Bronchial epithelial cell (primary cell): ENCODE data around the gene MICAL3. TPM values are rescaled to one million over a fixed set of nuclear protein-coding genes. Genes with fewer than 3 reads are reported as not detected.
A peak's percentile ranks its signal among the peaks of the same experiment; 100 is the strongest.

Source experiments
- DNase-seq: peaks from one replicate; pipeline ENCODE4 v3.0.0-alpha.2; 2010; ENCODE audit warnings: low read depth
- FAIRE-seq: peaks from 2 replicates; lab custom pipeline; 2011; peaks lifted over from hg19 to GRCh38; lab: Jason Lieb, UNC
- H3K27me3 ChIP-seq: 2 replicates; pipeline ENCODE4 v1.5.1; 2011; ENCODE audit warnings: low read length; ENCODE audit not compliant: control insufficient read depth, insufficient read depth
- H3K36me3 ChIP-seq: 2 replicates; pipeline ENCODE4 v1.5.1; 2011; ENCODE audit warnings: low read length; ENCODE audit not compliant: control insufficient read depth, insufficient read depth
- H3K4me3 ChIP-seq: 2 replicates; pipeline ENCODE4 v1.5.1; 2011; ENCODE audit warnings: mild to moderate bottlenecking, low read depth, low read length, control low read depth
- total RNA-seq: library from RNA; depleted of rRNA; stranded (reverse); fragments of >200 nt; gene quantifications from 2 replicates; pipeline ENCODE4 v1.2.1, GENCODE V29; 2014
- TF ChIP-seq, protein P1 (sequence below): IDR thresholded peaks from 2 replicates; pipeline ENCODE4 v1.5.1; 2011; ENCODE audit warnings: mild to moderate bottlenecking, moderate library complexity, low read length, control low read depth, inconsistent platforms; ENCODE audit not compliant: insufficient read depth, severe bottlenecking

MICAL3 gene
- total RNA-seq, 1 donor from 2014 or later: 13.4 TPM

DNA sequence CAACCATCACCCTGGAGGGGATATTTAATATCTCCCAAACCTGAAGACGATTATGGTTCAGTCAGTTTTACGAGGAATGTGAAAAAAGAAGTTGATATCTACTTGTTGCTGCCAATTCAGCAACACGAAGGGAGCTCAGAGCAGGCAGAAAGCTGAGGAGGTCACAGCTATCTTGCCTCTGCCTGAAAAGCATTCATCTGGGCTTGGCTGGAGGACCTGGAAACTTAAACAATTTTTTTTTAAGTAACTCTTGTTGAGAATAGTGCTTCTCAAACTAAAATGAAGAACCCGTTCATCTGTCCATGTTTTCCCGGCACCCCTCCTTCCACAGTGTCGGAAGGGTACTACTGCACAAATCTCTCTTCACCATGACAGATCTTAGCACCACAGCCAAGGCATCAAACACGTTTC, 98.9 kb downstream of the MICAL3 start:
- no peak for DNase-seq

DNA sequence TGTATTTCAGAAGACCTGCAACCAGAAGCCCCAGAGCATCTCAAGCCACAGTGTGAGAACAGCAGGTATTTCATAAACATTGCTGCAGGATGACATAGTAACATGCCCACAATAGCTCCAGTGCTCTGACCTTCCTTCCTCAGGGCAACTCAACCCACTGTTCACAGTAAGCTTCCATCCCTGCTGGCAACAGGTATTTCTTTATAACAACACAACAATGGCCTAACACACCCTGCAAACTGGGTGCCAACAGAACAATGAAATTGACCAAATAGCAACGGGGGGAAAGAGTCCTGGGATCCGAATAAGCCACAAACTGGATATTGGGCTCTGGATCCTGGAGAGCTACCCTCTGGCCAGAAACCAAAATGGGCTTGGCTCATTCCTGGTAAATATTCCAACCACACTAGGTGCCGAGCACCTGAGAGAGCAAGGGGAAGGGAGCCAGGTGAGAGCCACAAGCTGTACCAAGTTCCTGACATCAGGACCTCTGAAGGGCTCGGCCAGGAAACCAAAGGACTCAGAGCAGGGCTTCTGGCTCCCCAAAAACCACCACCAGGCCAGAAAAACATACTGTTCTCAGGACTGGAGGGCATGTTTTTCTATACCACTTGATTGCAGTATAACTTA, 99.5 kb downstream of the MICAL3 start:
- no peak overlapping the region for H3K4me3 ChIP-seq
- TF ChIP-seq, protein P1, sequence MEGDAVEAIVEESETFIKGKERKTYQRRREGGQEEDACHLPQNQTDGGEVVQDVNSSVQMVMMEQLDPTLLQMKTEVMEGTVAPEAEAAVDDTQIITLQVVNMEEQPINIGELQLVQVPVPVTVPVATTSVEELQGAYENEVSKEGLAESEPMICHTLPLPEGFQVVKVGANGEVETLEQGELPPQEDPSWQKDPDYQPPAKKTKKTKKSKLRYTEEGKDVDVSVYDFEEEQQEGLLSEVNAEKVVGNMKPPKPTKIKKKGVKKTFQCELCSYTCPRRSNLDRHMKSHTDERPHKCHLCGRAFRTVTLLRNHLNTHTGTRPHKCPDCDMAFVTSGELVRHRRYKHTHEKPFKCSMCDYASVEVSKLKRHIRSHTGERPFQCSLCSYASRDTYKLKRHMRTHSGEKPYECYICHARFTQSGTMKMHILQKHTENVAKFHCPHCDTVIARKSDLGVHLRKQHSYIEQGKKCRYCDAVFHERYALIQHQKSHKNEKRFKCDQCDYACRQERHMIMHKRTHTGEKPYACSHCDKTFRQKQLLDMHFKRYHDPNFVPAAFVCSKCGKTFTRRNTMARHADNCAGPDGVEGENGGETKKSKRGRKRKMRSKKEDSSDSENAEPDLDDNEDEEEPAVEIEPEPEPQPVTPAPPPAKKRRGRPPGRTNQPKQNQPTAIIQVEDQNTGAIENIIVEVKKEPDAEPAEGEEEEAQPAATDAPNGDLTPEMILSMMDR: no peak
- H3K27me3 ChIP-seq: no peaks in the 10 kb centered on the region
- no peaks in the 10 kb centered on the region for H3K36me3 ChIP-seq
- DNase-seq (no peak), FAIRE-seq (peak; percentile 28)

More for the DNA sequence above, 98.9 kb downstream of the MICAL3 start:
- H3K27me3 ChIP-seq: no peaks in the 10 kb centered on the region
- no peak for FAIRE-seq
- TF ChIP-seq, protein P1: no peak
- H3K36me3 ChIP-seq: no peaks in the 10 kb centered on the region
- H3K4me3 ChIP-seq: no peak overlapping the region

DNA sequence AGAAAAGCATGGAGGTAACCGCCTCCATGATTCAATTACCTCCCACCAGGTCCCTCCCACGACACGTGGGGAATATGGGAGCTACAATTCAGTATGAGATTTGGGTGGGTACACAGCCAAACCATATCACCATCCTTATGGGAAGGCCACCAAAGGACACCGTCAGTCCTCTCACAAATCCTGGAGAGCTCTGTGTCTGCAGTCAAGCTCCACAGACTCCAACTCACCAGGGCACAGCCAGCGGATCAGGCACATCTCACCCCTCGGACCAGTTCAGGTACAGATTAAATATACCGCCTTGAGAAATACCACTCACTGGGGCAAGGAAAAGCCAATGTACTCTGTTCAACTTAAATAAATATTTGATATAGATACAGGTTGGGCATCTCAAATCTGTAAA, 100.3 kb downstream of the MICAL3 start:
- TF ChIP-seq, protein P1: no peak
- Histone ChIP-seq H3K4me3 (no peak overlapping the region), H3K27me3 (no peaks in the 10 kb centered on the region), H3K36me3 (no peaks in the 10 kb centered on the region)
- FAIRE-seq (no peak), DNase-seq (no peak)

DNA sequence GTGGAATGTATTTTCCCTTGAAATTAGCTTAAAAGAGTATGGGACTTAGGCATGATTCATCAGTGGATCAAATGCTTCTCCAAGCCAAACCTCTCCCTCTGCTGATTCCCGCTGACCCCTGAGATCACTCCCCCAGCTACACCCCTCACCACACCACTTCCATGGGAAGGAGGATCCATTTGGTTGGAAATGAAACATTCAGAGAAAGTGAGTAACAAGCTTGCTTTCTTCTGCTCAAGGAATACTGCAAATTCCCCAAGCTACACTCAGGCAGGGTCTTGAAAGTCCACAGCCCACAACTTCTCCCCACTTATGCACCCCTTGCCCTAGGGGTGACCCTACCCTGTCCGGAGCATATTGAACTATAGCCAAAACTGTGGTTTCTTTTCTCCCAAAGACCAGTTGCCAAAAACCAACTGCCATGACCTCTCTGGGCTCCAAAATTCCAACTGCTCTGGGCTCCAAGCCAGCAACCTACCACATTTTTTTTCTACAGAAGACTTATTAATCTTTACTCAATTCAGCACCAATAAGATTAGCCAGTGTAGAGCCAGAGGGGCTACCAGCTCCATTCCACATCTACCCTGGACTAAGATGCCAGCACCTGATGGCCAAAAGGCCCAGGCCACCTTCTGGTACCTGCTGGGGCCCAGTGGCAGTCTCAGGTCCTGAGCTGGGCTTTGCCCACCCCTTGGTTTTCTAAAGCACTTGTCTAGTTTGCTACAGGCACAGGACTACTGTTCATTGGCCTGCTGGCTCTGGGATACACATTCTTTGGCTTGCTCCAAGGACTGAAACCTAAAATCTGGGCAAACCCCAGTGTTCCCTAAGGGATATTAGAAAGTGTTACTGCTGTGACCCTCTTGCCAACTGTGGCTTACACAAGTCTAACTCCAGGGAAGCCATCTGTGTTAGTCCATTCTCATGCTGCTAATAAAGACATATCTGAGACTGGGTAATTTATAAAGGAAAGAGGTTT, 101.1 kb downstream of the MICAL3 start:
- TF ChIP-seq, protein P1: no peak
- Histone ChIP-seq H3K36me3 (no peaks in the 10 kb centered on the region), H3K4me3 (no peak overlapping the region), H3K27me3 (no peaks in the 10 kb centered on the region)
- DNase-seq (no peak), FAIRE-seq (no peak)

DNA sequence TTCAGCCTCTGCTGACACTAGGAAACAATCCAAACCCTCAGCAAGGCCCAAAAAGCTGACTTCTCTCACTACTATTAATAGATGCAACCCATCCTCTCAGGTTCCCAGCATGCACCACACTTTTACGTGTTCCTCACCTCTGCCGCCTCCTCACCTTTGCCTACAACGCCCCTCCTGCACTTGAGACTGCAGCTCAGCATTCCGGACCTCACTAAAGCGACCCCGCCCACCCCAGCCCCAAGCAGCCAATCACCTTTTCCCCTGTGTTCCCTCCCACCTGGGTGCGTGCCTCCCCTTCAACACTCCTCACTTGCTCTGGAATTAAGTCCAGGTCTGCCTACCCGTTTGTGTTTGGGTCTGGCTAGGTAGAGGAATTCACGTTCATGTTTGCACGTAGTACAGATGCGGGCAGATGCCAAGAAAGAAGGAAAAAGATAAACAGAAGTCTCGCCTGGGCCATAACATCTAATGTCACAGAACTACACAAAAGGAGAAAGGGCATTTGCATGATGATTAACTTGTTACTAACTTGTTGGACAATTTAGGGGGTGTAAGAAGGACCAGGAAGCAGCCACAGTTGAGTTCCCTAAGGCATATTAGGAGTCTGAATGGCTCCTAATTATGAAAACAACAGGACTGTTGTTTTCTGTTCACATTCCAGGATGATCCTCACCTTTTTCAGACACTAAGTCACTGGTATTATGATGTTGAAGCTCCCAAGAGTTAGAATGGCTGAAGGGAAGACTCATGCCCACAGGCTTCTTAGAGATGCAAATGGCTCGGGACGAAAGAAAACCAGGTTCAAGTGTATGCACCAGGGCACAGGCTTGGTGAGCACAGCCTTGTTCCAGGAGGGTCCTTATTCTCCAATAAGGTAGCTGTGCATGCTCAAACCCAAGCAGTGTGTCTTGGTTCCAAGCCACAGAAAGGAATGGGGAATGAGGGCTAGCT, 102.2 kb downstream of the MICAL3 start:
- H3K4me3 ChIP-seq: no peak overlapping the region
- DNase-seq: peak; percentile 82
- no peaks in the 10 kb centered on the region for H3K36me3 ChIP-seq
- FAIRE-seq: no peak
- H3K27me3 ChIP-seq: no peaks in the 10 kb centered on the region
- TF ChIP-seq, protein P1: no peak
